CD4-positive, alpha-beta T cell treated with Interleukin-4 for 1 hour (primary cell): ENCODE measurements around the gene PANX2.
"Not testable (repeated sequence)": the region's sequence is repeated elsewhere in the genome, so short reads cannot be mapped to it uniquely, and the experiment has no call there.

Experiments
- DNase-seq, 2 donors: peaks; one replicate each; pipeline ENCODE4 v3.0.0-alpha.2; 2020 to 2022

PANX2 gene

DNA sequence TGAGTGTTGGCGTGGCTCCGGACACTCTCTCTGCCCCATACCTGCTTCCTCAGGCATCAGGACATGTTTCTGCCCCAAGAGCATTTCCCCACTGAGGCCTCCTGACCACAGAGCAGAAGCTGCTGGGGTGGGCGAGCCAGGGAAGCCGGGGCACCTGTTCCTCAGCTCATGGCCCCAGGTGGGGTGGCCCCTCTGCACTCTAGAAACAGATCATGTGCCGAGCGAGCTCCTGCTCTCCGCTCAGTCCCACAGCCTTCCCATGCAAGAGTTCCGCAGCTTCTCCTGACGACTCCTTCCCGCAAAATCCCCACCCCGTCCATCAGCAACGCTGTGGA lies 22.4 kb upstream of the PANX2 start:
- no peak for DNase-seq

DNA sequence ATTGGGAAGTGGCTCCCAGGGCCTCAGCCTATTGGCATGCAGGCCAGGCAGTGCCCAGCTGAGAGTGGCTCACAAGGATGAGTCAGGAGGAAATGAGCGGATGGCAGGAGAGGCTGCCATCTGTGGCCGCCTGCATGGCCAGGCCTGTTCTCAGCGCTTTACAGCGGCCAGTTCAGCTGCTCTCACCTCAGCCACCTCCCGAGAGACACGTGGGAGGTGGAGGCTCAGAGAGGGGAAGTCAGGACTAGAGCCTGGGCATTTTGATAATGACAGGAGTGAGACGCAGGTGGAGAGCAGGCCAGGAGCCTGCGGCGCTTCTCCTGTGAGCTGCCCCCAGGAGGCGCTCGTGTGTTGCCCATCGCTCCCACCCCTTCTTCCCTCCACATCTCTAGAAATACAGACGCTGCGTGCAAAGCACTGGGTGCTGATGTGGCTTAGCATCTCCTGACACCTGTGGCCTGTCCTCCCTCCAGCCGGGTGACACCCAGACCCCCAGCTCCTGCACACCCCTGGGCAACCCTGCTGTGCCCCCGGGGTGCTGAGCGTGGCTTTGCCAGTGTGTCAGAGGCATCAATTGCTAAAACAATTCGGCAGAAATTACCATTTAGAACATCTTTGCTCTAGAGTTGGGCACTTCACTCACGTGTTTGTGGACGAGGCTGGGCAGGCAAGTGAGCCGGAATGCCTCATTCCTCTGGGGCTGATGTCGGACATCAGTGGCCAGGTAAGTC lies 21.4 kb upstream of the PANX2 start:
- DNase-seq = peak; percentile 79 to 83

DNA sequence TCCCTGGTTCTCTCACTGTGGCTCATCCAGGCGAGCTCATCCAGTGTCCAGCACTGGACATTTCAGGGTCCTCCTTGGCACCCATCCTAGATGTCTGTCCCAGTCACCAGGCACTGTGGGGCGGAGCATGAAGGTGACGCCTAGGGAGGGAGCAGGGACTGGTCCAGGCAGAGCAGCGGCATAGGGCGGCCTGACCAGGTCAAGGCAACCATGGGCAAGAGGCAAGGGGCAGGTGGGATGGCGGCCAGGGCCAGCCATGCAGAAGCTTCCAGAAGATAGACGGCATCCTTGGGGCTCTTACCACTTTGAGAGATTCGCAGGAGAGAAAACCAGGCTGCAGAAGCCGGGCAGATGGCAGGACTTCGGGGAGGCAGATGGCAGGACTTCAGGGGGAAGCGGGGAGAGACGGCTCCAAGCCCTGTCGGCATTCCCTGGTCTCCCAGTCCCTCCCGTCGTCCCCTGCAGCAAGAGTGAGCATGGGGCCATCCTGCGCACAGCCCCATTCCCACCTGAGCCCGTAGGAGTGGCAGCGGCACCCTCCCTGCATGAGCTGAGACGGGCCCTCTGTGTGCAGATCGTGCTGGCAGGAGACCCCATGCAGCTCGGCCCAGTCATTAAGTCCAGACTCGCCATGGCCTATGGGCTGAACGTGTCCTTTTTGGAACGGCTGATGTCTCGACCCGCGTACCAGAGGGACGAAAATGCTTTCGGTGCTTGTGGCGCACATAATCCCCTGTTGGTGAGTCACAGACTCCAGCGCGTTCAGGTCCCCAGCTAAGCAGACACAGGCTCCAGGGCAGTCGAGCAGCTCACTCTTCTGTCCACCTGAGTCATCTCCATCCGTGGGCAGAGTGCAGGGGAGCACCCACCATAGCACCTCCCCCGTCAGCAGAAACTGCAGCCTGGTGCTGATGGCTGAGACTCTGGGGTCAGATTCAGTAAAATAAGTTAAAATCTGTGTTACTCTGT lies 20.1 kb upstream of the PANX2 start:
- no peak for DNase-seq

DNA sequence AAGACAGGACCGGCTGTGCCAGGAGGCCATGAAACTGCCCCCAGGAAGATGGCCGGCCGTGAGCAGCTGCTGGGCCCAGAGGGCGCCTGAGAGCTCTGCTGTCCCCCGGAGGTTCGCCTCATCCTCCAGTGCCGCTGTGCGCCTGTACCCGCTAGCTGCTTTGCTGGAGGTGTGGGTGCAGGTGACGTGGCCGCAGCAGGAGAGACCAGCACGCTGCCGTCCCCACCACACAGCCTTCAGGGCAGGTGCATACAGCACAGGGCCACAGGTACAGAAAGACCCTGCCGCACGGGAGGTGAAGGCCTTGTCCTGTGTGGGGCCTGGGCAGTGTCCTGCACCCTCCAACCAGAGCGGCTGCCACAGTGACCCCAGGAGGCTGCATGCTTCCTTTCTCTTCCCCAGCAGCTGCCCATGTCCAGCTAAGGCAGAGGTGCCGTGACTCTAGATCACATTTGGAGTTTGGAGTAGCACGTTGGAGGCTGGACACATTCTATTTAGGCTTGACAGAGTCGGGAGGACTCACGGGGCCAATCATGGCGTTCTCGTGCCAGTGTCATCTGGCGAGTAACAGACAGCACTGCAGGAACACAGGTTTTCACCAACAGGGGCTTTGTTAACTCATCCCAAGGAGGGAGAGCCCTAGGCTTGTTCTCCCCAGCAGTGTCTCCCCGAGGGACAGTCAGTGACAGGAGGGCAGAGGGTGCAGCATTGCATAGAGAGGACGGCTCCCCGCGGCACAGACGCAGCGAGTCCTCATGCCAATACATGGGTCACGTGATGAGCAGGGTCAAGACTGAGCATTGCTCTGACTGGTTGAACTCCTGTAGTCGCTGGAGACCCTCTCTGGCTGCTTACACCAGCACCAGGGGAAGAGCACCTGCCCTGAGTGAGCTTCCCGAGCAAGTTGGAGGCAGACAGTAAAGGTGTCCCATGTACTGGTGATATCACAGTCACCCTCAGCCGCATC lies 18.7 kb upstream of the PANX2 start:
- DNase-seq = no peak

DNA sequence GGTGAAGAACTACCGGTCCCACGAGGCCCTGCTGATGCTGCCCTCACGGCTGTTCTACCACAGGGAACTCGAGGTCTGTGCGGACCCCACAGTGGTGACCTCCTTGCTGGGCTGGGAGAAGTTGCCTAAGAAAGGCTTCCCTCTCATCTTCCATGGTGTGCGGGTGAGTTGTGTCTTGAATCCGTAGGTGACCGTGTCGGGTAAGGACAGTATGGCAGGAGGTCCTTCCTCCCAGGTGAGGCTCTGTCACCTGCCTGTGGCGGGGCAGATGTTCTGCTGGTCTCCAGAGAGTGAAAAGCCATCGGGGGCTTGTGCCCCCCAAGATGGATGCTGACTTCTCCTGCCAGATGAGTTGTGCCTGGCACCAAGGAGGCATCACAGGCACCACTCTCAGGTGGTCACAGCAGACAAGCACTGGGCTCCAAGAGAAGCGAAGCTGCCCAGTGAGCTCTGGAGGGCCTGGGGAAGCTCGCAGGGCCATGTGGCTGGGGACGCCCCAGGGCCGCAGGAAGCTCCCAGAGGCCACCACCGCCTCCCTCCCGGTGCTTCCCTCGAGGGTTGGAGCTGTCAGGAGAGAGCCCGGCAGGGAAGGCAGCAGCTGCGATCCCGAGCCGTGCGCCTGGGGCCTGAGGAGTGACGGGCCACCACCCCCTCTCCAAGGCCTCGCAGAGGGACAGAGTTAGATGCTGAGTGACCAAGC lies 17.3 kb upstream of the PANX2 start:
- no peak for DNase-seq

DNA sequence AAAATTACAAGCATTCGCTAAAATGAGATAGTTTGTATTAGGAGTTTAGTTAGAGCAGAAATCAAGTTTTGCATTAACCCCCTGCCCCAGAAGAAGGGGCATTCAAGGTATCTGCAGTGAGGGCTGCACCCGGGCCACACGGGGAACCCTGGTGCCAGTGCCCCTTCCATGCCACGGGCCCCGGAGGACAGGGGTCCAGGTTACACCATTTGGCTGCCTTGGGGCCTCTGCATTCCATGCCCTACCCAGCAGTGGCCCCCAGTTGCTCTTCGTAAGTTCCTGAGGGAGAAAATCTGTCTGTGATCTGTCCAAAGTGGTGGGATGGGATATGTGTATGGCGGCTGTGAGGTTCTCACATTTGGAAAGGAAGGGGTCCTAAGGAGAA lies 16.8 kb upstream of the PANX2 start:
- DNase-seq = no peak

DNA sequence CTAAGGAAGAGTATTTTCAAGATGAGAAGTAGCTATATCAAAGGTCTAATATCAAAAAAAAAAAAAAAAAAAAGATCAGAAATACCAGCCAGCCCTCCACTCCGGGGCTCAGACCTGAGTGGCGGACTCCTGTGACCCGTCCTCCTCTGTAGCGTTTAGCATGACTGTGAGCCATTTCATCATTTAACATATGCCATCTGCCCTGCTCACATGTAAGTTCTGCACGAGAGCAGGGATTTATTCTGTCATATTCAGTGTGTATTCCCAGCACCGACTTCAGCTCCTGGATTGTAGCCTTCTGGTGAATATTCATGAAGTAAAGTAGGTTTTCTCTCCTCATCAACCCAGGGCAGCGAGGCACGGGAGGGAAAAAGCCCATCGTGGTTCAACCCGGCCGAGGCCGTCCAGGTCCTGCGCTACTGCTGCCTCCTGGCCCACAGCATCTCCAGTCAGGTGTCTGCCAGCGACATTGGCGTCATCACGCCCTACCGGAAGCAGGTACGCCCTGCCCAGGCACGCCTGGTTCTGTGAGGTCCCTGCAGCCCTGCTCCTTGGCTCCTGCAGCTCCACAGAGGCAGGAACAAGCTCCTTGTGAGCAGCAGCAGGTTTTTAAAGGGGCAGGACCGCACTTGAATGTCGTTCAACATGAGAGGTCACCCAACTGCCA lies 12.7 kb upstream of the PANX2 start:
- no peak for DNase-seq

DNA sequence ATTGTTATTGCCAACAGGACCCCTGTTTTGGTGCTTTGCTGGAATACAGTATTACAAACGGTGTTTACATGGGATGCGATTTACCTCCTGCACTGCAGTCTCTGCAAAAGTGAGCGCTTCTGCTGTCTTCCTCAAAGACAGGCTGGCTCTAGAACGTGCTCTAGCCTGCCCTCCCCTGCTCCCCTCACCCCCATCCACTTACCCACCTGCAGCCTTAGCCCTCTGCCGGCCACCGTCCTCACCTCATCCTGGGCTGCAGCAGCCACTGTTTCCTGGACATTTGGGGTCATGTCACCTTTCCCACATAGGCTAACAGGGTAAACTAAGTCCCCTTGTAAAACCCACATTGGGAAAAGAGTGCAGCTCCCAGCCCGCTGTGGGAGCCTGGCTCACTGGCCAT lies 9.6 kb upstream of the PANX2 start:
- DNase-seq = no peak

DNA sequence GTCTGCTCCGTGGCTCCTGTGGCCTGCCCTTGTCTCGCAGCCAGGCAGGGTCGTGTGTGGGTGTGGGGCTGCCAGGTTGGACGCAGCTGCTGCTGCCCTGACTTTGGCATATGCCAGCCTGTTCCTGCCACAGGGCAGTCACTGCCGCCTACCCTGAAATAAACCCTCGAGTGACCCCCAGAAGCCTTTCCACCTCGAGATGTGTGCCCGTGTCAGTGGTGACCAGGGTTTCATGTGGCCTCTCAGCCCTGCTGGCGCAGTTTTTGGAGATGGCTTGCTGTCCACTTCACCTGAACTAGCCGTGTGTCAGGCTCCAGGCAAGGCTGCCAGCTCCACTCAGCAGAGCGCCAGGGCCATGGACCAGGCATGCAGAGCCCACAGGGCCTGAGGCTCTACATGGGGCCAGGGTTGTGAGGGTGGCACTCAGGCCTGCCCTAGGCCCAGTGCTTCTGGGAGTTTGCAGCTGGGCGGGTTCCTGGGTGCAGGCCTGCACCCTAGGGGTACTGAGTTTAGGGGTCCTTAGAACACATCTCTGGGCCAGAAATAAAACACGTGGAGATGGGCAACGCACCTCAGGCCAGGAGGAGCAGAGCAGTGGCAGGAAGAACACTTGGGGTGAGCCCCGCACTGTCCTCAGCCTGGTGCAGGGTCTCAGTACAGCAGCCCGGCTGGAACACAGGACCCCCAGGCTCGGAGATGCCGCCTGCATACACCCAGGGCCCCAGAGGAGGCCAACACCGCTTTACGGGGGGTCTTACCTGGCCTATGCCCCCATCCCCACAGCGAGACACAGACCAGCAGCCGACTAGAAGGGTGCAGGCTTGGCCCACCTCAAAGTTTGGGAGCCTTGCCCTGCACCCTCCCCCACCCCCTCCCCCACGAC lies 8.8 kb upstream of the PANX2 start:
- DNase-seq = no peak

DNA sequence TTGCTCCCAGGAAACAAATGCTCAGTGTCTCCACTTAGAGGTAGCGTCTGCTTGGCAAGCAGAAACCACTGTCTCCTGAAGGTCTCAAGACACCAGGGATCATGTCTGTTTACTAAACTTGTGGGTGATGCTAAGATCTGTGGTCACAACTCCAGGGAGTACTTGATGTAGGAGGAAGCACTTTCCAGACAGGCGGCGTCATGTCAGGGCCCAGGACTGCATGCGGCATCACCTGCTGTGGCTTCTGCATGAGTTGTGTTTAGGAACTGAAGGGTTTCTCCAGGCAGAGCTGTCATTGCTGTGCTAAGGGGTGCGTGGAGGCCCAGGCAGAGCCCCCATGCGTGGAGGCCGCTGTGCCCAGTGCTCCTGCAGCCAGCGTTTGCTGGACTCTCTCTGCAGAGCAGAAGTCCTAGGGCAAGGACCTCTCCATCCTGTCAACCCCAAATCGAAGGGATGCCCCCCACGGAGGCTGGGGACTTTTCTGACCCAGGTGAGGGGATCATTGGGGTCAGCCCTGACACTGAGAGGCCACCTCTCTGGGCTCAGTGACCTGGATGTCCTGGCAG lies 8.1 kb upstream of the PANX2 start:
- DNase-seq = no peak

DNA sequence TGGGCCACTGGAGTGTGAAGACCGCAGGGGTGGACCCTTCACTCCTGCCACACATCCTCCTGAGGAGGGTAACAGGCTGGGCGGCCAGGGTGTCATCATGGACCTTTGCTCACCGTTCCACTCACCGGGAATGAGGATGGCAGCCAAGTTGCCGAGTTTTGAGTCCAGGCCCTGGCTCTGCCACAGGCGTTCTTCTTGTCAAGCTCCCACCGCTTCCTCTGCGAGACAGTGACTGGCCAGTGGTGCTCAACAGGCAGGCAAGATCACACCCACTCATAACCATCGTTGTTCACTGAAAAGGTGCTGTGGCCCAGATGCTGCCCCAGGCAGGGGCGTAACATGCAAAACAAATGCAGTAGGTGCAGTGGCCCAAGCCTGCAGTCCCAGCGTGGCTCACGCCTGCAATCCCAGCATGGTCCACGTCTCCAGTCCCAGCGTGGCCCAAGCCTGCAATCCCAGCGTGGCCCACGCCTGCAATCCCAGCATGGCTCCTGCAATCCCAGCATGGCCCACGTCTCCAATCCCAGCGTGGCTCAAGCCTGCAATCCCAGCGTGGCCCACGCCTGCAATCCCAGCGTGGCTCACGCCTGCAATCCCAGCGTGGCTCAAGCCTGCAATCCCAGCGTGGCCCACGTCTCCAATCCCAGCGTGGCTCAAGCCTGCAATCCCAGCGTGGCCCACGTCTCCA lies 5.0 kb upstream of the PANX2 start:
- no peak for DNase-seq

DNA sequence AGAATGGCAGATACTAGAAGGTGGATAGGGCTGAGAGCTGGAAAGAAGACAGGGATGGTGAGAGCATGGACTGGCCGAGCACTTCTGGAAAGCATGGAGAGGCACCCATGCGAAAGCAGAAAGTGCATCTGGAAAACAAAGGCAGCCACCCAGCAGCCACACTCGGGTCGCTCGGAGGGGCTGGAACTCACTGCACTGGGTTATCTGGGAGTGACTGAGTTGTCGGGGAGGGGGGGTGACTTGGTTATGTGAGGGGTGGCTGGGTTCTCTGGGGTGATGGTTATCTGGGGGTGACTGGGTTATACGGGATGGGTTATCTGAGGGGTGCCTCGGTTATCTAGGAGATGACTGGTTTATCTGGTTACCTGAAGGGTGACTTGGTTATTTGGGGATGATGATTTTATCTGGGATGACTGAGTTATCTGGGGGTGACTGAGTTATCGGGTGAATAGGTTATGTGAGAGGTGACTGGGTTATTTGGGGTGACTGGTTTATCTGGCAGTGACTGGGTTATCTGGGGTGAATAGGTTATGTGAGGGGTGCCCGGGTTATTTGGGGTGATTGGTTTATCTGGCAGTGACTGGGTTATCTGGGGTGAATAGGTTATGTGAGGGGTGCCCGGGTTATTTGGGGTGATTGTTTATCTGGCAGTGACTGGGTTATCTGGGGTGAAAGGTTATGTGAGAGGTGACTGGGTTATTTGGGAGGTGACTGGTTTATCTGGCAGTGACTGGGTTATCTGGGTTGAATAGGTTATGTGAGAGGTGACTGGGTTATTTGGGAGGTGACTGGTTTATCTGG lies 2.6 kb upstream of the PANX2 start:
- no peak for DNase-seq

DNA sequence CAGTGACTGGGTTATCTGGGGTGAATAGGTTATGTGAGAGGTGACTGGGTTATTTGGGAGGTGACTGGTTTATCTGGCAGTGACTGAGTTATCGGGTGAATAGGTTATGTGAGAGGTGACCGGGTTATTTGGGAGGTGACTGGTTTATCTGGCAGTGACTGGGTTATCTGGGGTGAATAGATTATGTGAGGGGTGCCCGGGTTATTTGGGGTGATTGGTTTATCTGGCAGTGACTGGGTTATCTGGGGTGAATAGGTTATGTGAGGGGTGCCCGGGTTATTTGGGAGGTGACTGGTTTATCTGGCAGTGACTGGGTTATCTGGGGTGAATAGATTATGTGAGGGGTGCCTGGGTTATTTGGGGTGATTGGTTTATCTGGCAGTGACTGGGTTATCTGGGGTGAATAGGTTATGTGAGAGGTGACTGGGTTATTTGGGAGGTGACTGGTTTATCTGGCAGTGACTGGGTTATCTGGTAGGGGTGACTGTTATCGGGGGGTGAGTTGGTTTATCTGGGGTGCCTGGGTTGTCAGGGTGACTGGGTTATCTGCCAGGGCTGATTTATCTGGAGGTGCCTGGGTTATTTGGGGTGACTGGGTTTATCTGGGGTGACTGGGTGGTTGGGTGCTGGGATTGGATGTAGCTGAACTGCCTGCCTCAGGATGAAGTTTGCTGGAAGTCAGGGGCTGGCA lies 1.9 kb upstream of the PANX2 start:
- not testable (repeated sequence) for DNase-seq

DNA sequence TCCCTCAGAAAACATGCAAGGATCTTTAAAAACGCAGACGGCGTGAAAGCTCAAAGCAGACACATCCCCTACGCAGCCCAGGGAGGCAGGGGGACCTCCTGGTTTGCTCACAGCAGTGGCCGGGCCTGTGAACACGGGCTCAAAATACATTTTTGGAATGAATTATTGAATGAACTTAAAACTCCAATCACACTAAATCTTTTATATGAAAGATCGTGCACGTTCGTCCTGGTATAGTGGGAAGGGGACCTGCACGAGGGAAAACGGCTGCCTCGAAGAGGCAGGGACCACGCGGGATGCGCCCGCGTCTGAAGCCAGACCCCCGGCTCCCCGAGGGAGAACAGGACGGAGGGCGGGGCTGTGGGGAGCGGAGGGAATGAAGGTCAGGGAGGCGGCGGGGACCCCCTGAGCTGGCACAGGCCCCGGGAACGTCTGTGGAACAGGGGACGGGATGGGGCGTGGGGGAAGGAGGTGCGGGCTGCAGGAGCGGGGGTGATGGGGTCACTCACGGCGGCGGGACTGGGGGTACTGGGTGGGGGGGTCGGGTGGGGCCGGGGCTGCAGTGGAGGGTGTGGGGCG lies 1.3 kb upstream of the PANX2 start:
- no peak for DNase-seq

DNA sequence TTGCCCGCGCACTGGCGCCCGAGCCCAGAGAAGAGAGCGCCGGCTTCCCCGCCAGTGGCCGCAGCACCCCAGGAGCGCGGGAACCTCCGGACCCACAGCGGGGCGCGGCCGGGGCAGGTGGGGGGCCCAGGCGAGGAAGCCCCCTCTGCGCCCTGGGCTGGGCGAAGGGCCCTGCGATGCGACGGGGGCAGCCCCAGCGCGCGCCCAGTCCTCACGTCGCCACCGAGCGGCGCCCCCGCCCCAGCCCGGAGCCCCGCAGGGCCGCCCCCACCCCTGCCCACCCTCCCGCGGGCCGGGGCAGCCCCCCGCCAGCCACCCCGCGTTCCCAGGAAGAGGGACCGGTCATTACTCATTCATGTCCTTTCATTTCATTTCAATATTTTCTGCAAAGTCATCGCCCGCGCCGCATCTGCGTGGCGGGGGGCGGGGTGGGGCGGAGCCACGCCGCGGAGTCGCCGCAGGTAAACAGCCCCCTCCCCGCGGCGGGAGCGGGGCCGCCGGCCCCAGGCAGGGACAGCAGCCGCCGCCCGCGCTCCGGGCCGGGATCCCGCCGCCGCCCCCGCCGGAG lies 673 bp upstream of the PANX2 start:
- DNase-seq = peak in 1 of 2 donors; percentile 44

DNA sequence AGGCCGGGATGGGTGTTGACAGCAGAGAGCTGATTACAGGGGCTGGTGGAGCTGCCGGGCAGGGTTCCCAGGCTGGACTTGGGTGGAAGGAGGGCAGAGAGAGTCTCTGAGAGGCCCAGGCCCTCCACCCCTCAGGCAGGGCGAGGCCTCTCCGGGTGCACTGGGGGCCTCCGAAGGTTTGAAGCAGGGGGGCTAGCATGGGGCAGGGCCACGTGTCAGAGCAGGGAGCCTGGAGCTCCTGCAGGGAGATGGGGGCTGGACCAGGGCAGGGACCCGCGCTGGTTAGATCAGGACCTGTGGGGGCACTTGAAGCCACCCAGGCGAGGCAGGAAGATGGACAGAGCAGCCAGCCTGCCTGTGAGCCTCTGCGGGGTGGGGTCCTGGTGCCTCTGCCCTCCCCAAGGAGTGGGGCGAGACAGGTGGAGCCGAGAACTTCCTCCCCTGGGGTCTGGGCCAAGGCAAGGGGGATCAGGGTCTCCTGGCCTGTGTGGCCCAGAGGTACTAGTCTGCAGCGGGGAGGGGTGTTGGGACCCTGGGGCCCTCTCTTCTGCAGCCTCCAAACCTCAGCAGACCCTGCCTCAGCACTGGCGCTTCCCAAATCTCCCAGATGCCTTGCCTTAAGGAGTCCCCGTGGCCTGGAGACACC lies 911 bp downstream of the PANX2 start:
- no peak for DNase-seq

DNA sequence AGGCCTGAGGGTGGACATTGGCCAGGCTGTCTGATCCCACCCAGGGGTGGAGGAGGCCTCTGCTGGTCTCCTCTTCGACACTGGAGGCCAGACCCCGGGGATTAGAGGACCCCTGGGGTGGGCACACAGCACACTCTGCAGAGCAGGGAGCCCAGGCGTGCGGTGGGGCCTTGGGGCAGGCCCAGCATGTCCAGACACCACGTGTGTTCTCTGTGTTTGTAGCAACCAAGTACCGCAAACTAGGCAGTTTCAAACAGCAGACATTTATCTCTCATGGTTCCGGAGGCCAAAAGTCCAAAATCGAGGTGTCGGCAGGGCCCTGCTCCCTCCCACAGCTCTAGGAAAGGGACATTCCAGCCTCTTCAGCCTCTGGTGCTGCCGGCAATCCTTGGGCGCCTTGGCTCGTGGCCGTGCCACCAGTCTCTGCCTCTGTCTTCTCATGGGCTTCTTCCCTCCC lies 1.5 kb downstream of the PANX2 start:
- DNase-seq = no peak
